GM19395 (cell line): Measurements from ENCODE around the gene CCDC30.
A peak's percentile ranks its signal among the peaks of the same experiment; 100 is the strongest.

Source experiments
- ATAC-seq: cut with Tn5 transposase; IDR thresholded peaks from one replicate; pipeline ENCODE4 v1.9.1; 2021; ENCODE audit warnings: mild to moderate bottlenecking, moderate library complexity; ENCODE audit not compliant: unreplicated experiment

Gene CCDC30

GRCh38 chr1:42462828-42463763 lies at the start of gene CCDC30:
Gene CCDC30, plus strand, starts transcription at chr1:42463286. Its CDS starts 17,266 bp downstream, at chr1:42480552.
- ATAC-seq: peak; percentile 99

DNA sequence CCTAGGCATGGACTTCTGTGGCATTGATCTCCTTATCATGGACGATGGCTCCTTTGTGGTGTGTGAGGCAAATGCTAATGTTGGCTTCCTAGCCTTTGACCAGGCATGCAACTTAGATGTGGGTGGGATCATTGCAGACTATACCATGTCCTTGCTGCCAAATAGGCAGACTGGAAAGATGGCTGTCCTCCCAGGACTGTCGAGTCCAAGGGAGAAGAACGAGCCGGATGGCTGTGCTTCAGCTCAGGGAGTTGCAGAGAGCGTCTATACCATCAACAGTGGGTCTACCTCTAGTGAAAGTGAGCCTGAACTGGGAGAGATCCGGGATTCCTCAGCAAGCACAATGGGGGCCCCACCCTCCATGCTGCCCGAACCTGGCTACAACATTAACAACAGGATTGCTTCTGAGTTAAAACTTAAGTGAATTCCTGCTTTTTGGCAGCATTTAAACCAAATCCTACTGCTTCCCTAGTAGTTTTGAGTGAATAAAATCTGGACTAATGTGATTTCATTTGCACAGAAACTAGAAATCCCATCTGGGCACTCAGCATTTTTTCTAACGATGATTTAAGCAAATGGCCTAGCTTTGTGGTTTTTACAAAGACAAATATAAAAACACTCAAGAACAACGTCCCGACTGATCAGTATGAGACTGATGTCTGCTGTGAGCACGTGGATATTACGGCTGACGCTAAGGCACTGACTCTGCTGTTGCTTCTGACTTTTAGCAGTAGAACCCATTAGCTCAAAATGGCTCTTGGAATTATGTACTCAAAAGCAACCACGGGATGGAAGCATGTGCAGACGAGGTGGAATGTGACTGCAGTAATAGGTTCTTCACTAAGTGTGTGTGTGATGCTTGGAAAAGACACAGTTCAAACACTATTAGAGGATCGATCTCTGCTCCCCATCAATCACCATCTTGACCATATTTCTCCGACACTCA lies 48.3 kb upstream of the CCDC30 start:
- no peak for ATAC-seq

DNA sequence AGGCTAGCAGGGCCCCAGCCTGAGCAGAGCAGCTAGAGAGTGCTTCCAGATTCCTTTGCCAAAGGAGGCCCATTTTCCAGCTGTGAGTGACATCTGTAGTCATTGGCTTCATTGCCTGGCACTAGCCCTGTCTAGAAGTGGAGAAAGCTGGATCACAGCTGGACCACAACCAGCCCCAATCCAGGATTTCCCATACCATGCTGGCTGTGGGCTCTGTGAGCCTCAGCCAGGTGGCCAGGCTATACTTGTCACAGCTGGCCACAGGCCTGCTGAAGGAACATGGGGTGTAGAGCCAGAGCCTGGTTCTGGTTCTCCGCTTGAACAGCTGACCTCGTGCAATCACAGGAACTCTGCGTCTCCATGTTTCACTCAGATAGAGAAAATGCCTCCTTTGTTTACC lies 45.9 kb upstream of the CCDC30 start:
- no peak for ATAC-seq

DNA sequence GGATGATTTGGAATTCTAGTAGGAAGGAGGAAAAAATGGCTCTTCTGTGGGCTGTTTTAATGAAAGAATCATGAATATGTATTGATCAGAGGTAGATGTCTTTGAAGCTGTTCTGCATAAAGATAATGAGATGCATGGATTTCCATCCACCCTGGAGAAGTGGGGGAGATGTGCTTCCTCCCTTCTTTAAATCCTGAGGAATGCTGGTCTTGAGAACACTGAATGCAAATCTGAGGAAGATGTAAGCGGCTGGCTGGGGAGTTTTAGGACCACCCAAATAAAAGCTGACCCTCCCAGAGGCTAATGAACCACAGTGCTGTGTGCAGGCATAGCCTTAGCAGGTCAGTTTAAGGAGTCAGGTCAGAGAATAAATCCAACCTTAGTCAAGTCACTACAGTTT lies 44.6 kb upstream of the CCDC30 start:
- no peak for ATAC-seq

- no peak for ATAC-seq
These were observed 43.8 kb upstream of the CCDC30 start for GRCh38 chr1:42419126-42419821.

GRCh38 chr1:42420121-42420520 lies 43.0 kb upstream of the CCDC30 start:
- no peak for ATAC-seq

DNA sequence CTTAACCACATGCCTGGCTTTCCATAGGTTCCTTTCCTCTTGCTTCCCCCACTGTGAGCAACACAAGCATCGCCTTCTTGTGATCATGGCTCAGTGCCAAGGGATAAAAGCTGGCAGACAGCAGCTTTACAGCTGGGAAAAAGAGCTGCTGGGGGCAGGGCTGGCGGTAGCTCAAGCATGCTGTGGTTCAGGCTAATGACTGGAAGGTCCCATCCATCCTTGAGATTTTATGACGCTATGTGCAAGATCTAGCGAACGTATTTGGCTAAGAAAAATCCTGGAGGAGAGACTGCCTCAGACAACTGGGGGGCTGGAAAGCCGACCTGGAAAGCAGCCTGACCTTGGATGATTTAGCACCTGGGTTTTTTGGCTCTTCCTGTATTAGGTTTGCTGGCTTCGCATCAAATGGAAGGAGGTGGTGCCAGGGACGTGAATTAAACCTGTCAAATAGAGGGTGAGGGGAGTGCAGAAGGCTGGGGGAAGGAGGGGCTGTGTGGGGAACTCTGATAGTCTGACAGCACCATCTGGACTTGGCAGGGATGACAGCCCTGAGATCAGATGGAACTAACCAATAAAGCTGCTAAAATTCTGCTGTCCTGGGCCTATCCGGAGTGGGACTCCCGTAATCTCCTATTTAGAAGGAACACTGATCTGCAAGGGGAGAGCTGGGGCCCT lies 42.0 kb upstream of the CCDC30 start:
- ATAC-seq: no peak

- no peak for ATAC-seq
These were observed 40.3 kb upstream of the CCDC30 start for GRCh38 chr1:42422737-42423136.

- ATAC-seq: no peak
These were observed 39.4 kb upstream of the CCDC30 start for GRCh38 chr1:42423681-42424080.

- ATAC-seq: no peak
These were observed 38.9 kb upstream of the CCDC30 start for GRCh38 chr1:42424201-42424600.

- ATAC-seq: no peak
These were observed 35.8 kb upstream of the CCDC30 start for GRCh38 chr1:42427240-42427639.

DNA sequence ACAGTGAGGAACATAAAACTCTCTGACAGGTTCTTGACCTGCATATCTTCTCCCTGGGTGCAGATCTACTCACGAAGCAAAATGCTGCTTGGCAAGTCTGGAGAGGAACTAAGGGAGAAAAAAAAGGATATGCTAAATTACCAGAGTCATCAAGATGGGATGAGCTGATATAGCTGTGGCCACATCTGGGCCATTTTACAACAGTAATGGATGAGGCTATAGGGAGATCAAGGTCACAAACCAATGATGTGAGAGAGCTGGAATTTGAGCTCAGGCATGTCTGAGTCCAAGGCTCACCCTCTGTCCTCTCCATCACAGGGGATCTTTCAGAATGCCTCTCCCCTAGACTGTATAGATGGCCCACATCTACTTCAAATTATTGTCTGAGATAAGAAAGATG lies 33.5 kb upstream of the CCDC30 start:
- no peak for ATAC-seq

DNA sequence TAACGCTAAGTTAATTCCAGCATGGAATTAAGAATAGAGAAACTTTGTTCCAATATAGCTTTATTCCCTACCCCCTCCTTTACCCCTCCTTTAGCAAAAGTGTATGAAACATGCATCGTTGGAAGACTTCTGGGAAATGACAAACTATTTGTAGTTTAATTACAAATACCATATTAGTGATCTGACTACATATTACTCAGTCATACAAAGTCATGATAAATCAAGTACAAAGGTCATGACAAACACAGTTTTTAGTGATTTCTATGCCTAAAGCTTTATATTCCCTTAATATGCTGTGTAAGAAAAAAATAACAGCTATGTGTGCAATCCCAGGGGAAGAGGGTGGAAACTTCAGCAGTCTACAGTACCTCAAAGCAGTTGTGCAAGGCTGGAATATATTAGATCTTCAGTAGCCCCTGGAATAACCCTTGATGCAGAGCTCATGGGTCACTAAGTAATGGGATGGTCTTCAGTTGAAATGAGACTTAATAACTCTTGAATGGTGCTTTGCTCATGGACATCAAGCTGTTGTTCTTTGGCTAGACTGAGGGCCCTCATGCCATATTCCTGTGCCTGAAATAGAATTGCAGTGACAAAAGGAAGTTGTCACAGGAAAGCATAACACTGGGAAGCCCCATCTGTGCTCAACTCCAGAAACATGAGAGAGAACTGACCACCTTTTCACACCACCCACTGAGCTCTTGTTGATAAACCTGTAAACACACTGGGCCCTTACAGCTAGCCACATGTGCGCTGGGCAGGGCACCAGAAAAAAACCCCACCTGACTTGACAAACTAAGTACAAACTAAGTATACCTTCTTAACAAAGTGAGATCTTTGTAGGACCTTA lies 32.6 kb upstream of the CCDC30 start:
- no peak for ATAC-seq

DNA sequence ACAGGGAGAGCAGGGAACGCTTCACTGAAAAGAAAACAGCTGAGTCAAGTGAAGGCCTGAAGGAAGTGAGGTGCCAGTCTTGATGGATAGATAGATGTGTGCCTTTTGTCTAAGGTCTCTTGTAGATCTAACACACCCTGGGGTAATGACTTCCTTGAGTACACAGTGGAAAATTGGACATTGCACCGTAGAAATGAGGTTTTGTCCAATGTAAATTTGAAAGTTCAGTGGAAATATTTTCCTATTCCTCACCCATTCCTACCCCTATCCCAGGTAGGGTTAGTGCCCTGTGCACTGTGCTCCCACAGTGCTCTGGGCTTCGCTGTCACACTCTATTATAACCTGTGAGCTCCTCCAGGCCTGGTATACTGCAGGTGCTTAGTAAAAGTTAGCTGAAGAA lies 31.6 kb upstream of the CCDC30 start:
- no peak for ATAC-seq

DNA sequence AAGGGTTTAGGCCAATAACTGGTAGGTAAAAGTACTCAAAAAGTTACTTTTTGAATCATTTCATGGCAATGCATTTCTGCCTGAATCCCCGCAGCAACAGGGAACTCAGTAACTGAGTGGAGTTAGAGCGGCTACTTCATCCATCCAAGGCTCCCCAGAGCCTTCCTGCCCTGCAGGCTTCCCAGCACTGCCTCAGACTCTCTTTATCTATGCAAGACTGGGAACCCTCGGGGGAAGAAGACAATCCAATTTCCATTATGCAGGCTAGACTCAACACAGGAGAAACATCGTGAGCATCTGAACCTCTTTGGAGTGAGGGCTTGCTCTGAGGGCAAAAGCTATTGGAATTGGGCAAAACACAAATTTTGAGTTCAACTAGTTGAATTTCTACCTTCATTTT lies 30.4 kb upstream of the CCDC30 start:
- ATAC-seq: no peak

GRCh38 chr1:42433369-42433768 lies 29.7 kb upstream of the CCDC30 start:
- no peak for ATAC-seq

DNA sequence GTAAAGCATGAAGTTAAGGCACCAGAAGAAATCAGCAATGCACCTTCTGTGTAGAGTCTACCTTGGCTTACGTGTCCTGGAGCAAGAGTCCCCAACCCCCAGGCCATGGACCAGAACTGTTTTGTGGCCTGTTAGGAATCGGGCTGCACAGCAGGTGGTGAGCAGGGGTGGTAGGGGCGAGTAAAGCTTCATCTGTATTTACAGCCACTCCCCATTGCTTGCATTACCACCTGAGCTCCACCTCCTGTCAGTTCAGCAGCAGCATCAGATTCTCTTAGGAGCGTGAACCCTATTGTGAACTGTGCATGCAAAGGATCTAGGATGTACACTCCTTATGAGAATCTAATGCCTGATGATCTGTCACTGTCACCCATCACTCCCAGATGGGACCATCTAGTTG lies 28.7 kb upstream of the CCDC30 start:
- ATAC-seq: no peak

DNA sequence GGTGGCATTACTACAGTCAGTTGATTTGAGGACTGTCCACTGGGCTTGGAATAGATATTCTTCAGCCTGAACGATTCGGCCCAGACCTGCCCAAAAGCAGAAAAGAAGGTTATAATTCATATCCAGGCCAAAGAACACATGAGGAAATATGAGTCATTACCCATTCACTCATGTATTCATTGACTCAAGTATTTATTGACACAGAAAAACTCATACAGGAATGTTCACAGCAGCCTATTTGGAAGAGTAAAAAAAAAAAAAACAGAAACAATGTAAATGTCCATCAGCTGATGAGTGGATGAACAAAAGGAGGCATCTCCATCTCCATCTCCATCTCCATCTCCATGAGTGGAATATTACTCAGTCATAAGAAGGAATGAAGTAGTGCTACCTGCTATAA lies 23.1 kb upstream of the CCDC30 start:
- ATAC-seq: no peak

DNA sequence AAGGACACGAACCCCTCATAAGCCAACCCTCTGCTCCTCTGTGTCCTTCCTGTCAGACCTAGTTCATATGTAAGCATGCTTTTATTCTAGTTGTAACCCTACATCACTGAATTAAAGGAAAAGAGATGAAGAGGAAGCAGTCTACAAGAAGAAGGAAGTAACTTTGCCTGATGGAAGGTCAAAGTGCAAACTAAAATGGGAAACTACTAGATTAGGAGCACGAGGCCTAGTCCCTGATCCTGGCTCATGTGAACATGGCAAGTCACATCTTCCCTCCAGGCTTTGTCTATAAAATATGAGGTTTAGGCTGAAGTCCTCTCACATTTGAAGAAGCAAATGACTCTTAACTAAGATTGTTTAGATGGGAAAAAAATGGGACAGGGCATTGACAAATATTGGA lies 20.4 kb upstream of the CCDC30 start:
- ATAC-seq: no peak

DNA sequence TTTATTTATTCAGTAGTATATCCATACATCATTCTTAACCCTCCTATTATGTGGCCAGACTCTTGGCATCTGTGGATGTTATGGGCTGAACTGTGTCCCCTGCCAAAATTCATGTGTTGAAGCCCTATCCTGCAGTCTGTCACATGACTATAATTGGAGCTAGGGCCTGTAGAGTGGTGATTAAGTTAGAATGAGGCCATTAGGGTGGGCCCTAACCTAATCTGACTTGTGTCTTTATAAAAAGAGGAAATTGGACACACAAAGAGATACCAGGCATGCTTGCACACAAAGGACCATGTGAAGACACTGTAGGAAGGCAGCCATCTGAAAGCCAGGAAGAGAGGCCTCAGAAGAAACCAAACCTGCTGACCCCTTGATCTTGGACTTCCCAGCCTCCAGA lies 13.8 kb upstream of the CCDC30 start:
- ATAC-seq: no peak
